ENCODE results near the gene PCCA. TPM values are rescaled to one million over a fixed set of nuclear protein-coding genes. Genes with fewer than 3 reads are reported as not detected.

PCCA gene
- total RNA-seq, 1 donor from 2014 or later: 33.3 TPM

GRCh38 chr13:100528353-100528752 lies 439.5 kb downstream of the PCCA start:
- Mint-ChIP-seq H3K4me3 (ENCODE audit: unreplicated experiment) (peak overlapping the region; percentile 59), H3K4me1 (ENCODE audit: unreplicated experiment) (peaks cover 8% of the 10 kb centered on the region)

GRCh38 chr13:100528820-100529219 lies 439.9 kb downstream of the PCCA start:
- no peak for TF ChIP-seq CTCF (IDR thresholded peaks at IDR 0.05; ENCODE audit: unreplicated experiment)
- H3K9me3 Mint-ChIP-seq (ENCODE audit: unreplicated experiment): no peaks in the 10 kb centered on the region
- peaks cover 3% of the 10 kb centered on the region for H3K27me3 Mint-ChIP-seq (ENCODE audit: unreplicated experiment)
- peaks cover 6% of the 10 kb centered on the region for H3K4me1 Mint-ChIP-seq (ENCODE audit: unreplicated experiment)
- DNase-seq (ENCODE audit: low spot score): no peak
- no peak overlapping the region for H3K4me3 Mint-ChIP-seq (ENCODE audit: unreplicated experiment)
- peaks cover 16% of the 10 kb centered on the region for H3K36me3 Mint-ChIP-seq (ENCODE audit: low read depth, unreplicated experiment)
- H3K27ac Mint-ChIP-seq (ENCODE audit: unreplicated experiment): no peak overlapping the region

More at GRCh38 chr13:100528353-100528752, 439.5 kb downstream of the PCCA start:
- Mint-ChIP-seq H3K36me3 (ENCODE audit: low read depth, unreplicated experiment) (peaks cover 20% of the 10 kb centered on the region), H3K9me3 (ENCODE audit: unreplicated experiment) (no peaks in the 10 kb centered on the region), H3K27me3 (ENCODE audit: unreplicated experiment) (peaks cover 3% of the 10 kb centered on the region), H3K27ac (ENCODE audit: unreplicated experiment) (no peak overlapping the region)
- DNase-seq (ENCODE audit: low spot score): no peak
- no peak for TF ChIP-seq CTCF (IDR thresholded peaks at IDR 0.05; ENCODE audit: unreplicated experiment)

- TF ChIP-seq CTCF (IDR thresholded peaks at IDR 0.05; ENCODE audit: unreplicated experiment): no peak
- Mint-ChIP-seq H3K4me1 (ENCODE audit: unreplicated experiment) (peaks cover 2% of the 10 kb centered on the region), H3K27me3 (ENCODE audit: unreplicated experiment) (peaks cover 3% of the 10 kb centered on the region), H3K36me3 (ENCODE audit: low read depth, unreplicated experiment) (peaks cover 11% of the 10 kb centered on the region), H3K9me3 (ENCODE audit: unreplicated experiment) (no peaks in the 10 kb centered on the region), H3K27ac (ENCODE audit: unreplicated experiment) (no peak overlapping the region), H3K4me3 (ENCODE audit: unreplicated experiment) (no peak overlapping the region)
- DNase-seq (ENCODE audit: low spot score): no peak
These were observed 440.9 kb downstream of the PCCA start for GRCh38 chr13:100529666-100530377.

DNA sequence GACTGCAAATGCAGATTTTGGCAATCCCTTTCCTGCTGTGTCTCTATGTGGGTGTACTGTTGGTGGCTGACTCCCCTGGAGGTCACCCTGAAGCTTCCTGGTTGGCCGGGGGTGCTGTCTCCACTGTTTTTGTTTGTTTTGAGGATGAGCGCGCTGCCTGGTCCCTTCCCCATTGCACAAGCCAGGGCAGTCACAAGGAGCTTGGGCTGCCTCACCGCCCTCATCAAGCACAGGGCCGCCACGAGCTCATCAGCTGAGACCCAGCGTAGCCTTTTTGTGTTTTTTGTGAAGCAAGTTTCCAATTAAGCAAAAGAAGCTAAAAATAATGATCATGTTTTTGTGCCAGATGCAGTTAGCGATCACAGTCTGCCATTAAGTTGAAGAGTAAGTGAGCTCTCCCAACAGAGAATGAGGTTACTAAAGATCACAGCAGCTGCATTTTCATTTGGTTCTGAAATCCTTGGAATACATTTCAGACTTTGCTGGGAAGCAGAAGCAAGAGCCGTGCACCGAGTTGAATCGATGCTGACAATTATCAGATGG lies 441.8 kb downstream of the PCCA start:
- Mint-ChIP-seq H3K27me3 (ENCODE audit: unreplicated experiment) (peaks cover 1% of the 10 kb centered on the region), H3K9me3 (ENCODE audit: unreplicated experiment) (no peaks in the 10 kb centered on the region), H3K4me1 (ENCODE audit: unreplicated experiment) (no peaks in the 10 kb centered on the region), H3K27ac (ENCODE audit: unreplicated experiment) (no peak overlapping the region), H3K4me3 (ENCODE audit: unreplicated experiment) (no peak overlapping the region), H3K36me3 (ENCODE audit: low read depth, unreplicated experiment) (peaks cover 9% of the 10 kb centered on the region)
- no peak for DNase-seq (ENCODE audit: low spot score)
- TF ChIP-seq CTCF (IDR thresholded peaks at IDR 0.05; ENCODE audit: unreplicated experiment): no peak

- peaks cover 5% of the 10 kb centered on the region for H3K4me1 Mint-ChIP-seq (ENCODE audit: unreplicated experiment)
- H3K9me3 Mint-ChIP-seq (ENCODE audit: unreplicated experiment): no peaks in the 10 kb centered on the region
- H3K4me3 Mint-ChIP-seq (ENCODE audit: unreplicated experiment): no peak overlapping the region
- H3K27ac Mint-ChIP-seq (ENCODE audit: unreplicated experiment): no peak overlapping the region
- H3K36me3 Mint-ChIP-seq (ENCODE audit: low read depth, unreplicated experiment): peaks cover 9% of the 10 kb centered on the region
- TF ChIP-seq CTCF (IDR thresholded peaks at IDR 0.05; ENCODE audit: unreplicated experiment): no peak
- peaks cover 4% of the 10 kb centered on the region for H3K27me3 Mint-ChIP-seq (ENCODE audit: unreplicated experiment)
- no peak for DNase-seq (ENCODE audit: low spot score)
These were observed 443.3 kb downstream of the PCCA start for GRCh38 chr13:100532090-100532766.

All from endothelial cell (in vitro differentiated cells).